Measurements from ENCODE around the gene FAM169A. TPM values are rescaled to one million over a fixed set of nuclear protein-coding genes. Genes with fewer than 3 reads are reported as not detected.

The FAM169A gene
- polyA plus RNA-seq, 4 donors: 14.5 to 19.7 (median 18.7) TPM

Other genes starting within 250 kb of the FAM169A start
- 10 to 100 TPM; 65.0 to 87.0 (median 73.1) TPM for gene ENC1, start 225.7 kb downstream of the FAM169A start, polyA plus RNA-seq (ENCODE audit: insufficient read length in 4 of 4)
- 100 to 1,000 TPM; 114 to 167 (median 142) TPM for gene HEXB, start 181.2 kb downstream of the FAM169A start, polyA plus RNA-seq (ENCODE audit: insufficient read length in 4 of 4)
- 10 to 100 TPM; 44.1 to 61.8 (median 52.8) TPM for gene GFM2, start 99.3 kb downstream of the FAM169A start, polyA plus RNA-seq (ENCODE audit: insufficient read length in 4 of 4)
- gene NSA2, start 99.1 kb downstream of the FAM169A start, polyA plus RNA-seq (ENCODE audit: insufficient read length in 4 of 4): 100 to 1,000 TPM; 219 to 294 (median 248) TPM
- 10 to 100 TPM; 12.6 to 18.3 (median 14.3) TPM for gene GCNT4, start 186.2 kb upstream of the FAM169A start, polyA plus RNA-seq (ENCODE audit: insufficient read length in 4 of 4)